ENCODE measurements around the gene NEK4.
A peak's percentile ranks its signal among the peaks of the same experiment; 100 is the strongest.
"Not testable (repeated sequence)": the region's sequence is repeated elsewhere in the genome, so short reads cannot be mapped to it uniquely, and the experiment has no call there.

NEK4 gene

DNA sequence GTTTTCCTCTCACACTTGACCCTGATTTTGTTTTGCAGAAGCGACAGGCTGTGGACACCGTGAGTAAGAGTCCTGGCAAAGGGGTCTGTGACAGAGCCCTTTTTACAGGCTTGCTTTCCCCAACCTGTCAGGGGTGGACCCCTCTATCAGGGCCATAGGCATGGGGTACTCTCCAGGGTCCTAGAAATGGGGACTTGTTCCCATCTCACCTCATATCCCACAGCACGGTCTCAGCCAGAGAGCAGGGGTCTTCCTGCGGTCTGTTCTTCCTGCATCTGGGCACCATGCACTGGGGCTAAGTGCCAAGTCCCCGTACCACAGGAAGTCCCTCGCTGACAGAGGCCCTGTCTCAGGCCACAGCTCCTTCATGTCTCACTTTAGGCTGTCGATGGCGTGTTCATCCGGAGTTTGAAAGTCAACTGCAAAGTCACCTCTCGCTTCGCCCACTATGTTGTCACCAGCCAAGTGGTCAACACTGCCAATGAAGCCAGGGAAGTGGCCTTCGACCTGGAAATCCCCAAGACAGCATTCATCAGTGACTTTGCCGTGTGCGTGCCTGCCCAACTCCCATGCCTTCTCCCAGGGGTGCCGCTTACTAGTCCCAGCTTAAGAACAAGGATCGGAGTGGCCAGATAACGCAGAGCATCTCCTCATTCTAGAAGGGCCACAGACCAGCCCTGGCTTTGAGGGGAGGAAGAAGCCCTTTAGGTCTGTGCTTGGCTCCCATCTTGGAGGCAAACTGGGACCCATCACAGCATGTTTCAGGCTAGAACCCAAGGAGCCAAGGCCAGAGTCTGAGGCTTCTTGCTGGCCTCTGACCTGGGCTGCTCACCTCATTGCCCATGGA is 7.4 kb upstream of the NEK4 start:
- no peak for DNase-seq

DNA sequence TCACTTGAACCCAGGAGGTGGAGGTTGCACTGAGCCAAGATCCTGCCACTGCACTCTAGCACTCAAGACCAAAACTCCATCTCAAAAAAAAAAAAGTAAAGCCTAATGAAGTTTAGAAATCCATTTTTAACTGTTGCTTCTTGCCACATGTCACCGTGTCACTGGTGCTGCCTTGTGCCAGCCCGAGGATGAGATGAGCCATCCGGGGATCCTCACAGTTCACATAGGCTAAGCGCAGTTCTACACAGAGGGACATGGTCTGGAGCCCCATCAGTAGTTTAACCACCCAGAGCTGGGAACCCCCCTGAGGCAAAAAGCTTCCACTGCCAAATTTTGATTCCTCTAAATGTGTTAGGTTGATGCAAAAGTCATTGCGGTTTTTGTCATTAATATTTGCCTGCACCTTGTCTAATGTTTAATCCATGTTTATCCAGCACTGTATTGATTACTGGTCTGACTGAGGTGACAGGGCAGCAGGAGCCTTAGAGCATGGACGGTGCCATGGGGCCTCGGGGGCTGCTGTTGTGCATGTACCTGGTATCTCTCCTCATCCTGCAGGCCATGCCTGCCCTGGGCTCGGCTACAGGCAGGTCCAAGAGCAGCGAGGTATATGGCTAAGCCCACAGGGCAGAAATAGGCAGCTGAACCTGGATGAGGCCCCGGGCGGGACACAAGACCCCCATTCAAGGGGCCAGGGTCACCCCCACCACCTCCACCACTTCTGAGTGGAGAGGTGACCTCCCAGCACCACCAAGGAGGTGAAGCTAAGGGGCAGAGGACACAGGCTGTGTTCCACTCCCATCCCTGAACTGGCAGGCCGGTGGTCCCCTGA is 6.6 kb upstream of the NEK4 start, which contains the start of gene ITIH1:
ITIH1 (plus strand) TSS at position 473 of the 832 bp plus-strand sequence; CDS start at position 490, 17 bp downstream.
- no peak for DNase-seq

DNA sequence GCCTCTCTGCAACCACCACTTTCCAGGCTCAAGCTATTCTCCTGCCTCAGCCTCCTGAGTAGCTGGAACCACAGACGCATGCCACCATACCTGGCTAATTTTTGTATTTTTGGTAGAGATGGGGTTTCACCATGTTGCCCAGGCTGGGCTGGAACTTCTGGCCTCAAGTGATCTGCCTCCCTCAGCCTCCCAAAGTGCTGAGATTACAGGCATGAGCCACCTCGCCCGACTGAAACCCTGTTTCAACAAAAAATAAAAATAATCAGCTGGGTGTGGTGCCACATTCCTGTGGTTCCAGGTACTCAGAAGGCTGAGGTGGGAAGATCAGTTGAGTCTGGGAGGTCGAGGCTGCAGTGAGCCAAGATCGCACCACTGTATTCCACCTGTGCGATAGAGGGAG is 5.7 kb upstream of the NEK4 start:
- not testable (repeated sequence) for DNase-seq

DNA sequence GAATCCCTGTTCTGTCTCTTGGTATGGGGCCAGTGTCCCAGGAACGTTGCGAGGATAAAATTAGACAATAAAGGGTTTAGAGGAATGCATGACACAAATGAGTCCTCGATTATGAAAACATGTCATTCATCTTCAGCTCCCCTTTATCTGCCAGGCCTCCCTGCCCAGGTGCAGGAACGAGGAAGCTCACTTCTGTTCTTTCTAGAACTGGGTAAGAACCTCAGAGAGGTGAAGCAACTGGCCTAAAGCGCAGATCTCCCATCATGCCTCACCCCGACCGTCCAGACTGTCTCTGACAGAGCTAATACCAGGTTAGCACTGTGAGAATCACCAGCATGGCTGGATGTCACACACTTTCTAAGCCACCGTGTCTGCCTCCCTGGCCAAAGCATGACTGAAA is 5.1 kb upstream of the NEK4 start:
- DNase-seq: no peak

DNA sequence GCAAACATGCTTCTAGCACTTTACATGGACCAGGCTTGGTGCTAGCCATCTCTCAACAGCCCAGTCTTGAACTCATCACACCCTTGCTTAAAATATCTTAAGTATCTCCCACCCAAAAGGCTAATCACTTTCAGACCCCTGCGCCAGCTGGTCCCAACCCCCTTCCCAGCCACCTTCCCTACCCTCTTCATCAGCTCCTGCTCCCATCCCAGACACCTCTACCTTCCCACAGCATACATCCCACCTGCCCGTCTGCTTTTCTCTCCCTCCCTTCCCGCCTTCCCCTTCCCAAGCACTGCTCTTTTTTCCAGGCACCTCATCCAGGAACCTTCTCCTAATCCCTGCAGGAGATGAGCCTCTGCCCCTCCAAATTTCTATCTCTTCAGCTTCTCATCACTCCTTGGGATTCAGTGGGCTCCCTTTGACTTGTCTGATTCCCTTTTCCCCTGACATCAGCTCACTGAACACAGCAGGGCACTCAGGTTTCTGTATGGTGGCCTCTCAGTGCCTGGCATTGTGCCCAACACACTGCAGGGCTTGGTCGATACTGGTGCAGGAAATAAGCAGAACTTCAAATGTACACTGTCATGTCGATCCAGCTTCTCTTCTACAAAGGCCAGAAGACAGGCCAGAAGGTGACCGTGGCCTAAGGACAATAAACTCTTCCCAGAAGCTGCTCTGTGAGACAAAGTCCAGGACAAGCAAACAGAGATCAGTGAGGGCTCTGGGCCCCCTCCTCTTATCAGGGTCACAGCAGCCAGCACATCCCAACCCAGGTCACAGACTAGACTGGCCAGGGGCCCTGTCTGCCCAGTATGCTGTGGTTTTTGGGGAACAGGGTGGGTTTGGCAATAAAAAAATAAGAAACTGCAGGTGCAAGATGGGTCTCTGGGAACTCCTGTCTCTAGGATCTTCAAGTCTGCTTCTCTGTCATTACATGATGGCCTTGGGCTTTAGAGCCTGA is 4.4 kb upstream of the NEK4 start:
- no peak for DNase-seq

- DNase-seq: no peak
Measured at GRCh38 chr3:52774066-52774713, 3.5 kb upstream of the NEK4 start.

DNA sequence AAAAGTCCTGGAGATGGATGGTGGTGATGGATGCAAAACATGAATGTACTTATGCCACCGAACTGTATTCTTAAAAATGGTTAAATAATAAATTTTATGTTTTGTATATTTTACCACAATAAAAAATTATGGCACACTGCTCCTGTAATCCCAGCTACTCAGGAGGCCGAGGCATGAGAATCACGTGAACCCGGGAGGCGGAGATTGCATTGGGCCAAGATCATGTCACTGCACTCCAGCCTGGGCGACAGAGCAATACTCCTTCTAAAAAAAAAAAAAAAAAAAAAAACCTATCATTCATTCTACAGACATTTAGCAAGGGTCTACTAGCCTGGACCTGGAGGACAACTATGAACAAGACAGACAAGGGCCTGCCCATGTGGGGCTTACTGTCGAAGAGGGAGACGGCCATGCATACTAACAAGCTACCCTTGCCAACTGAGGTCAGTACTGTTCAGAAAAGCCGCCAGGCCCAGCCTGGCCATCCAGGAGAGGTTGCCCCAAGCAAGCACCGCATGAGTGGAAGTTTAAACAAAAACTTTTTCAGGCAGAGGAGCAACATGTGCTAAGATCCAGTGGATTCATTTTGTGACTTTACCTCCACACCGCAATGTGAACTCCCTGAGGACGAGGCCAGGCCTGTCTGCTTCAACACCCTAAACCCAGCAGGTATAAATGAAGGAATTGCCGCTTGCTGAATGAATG is 2.8 kb upstream of the NEK4 start:
- no peak for DNase-seq

DNA sequence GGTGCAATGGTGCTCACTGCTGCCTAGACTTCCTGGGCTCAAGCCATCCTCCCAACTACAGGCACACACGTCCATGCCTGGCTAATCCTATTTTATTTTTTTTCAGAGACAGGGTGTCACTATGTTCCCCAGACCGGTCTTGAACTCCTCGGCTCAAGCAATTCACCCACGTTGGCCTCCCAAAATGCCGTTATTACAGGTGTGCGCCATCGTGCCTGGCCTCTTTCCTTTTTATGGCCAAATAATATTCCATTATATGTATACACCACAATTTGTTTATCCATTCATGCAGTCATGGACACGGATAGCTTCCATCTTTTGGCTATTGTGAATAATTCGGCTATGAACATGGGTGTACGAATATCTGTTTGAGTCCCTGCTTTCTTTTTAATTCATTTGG is 962 bp upstream of the NEK4 start:
- DNase-seq: no peak

- DNase-seq: no peak
Measured at GRCh38 chr3:52771334-52771681, 568 bp upstream of the NEK4 start.

GRCh38 chr3:52769786-52770455 is 819 bp downstream of the NEK4 start:
- no peak for DNase-seq

DNA sequence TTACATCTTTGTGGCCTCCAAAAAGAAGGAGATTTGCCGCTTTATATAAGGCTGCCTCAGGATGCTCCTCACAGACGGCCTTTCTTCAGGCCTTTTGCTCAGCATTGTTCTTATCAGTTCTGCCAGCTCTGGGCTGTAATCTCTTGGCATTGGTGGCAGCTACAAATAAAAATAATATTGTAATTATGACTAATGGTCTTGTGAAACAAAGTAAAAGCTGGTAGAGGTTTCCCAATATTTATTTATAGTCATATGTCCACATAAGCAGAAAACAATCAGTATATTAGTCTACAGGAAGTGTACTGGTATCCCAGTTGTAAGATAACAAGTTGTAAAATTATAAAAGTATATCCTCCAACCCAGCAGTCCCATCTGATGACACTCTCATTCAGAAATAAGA is 7.3 kb downstream of the NEK4 start:
- DNase-seq: no peak

DNA sequence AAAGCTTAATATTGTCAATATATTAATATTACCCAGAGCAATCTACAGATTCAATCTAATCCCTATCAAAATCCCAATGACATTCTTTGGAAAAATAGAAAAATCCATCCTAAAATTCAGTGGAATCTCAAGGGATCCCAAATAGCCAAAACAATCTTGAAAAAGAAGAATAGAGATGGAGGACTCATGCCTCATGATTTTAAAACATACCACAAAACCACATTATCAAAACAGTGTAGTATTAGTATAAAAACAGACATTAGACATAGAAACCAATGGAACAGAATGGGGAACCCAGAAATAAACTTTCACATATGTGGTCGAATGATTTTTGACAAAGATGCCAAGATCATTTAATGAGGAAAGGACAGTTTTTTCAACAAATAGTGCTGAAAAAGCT is 14.6 kb downstream of the NEK4 start:
- no peak for DNase-seq

DNA sequence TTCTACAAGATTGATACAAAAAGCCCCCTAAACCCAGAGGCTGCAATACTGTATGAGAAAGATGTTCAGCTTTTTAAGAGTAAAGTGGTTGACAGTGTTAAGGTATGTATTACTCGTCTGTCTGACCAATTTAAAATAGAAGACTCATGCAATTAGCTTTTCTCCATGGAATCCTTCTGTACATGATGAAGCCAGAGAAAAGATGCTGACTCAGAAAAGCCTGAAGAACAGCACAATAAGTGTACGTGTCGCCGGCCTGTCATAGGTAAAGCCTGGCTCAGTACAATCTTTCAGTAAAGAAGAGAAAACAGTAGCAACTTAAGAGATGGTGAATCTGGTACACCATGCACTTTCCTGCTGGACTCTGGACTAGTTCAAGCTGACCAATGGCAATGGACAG is 16.4 kb downstream of the NEK4 start:
- DNase-seq: no peak

GRCh38 chr3:52752045-52752660 is 18.6 kb downstream of the NEK4 start:
- DNase-seq: no peak

GRCh38 chr3:52743721-52744120 is 27.0 kb downstream of the NEK4 start:
- DNase-seq: no peak

DNA sequence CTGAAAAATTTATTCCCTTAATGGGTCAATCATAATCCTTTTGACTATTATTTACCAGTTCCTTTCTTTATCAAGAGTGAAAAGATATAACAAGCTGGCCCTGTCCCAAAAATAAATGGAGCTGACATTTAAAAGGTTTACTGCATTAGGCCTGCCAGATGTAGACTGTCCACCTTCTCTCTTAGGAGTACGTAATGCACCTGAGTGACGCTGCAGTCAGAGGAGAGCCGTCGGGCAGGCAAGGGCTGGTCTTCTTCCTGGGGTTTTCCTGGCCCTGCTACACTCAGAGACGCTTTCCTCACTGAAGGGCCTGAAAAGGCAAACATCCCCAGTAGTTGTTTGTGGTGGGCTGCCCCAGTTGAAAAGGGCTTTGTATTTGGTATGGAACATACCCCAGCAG is 27.6 kb downstream of the NEK4 start:
- DNase-seq: no peak

- peak; percentile 4 for DNase-seq
Measured at GRCh38 chr3:52742418-52743041, 28.2 kb downstream of the NEK4 start.

- DNase-seq: no peak
Measured at GRCh38 chr3:52739730-52740129, 31.0 kb downstream of the NEK4 start.

- DNase-seq: no peak
Measured at GRCh38 chr3:52733256-52733891, 37.4 kb downstream of the NEK4 start.

DNA sequence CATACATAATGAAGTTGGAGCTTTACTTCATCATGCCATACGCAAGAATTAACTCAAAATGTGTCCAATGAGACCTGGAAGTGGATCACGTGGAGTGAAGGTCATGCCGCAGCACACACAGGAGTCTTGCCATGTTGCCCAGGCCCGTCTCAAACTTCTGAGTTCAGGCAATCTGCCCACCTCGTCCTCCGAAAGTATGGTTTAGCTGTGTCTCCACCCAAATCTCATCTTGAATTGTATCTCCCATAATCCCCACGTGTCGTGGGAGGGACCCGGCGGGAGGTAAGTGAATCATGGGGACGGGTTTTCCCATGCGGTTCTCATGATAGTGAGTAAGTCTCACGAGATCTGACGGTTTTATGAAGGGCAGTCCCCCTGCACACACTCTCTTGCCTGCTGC is 39.1 kb downstream of the NEK4 start:
- no peak for DNase-seq

Data from NCI-H2171 treated with DMSO at 0.1 percent for 48 hours (cell line).